ENCODE measurements around the gene IFFO2. TPM values are rescaled to one million over a fixed set of nuclear protein-coding genes. Genes with fewer than 3 reads are reported as not detected.

Gene IFFO2
- total and polyA plus RNA-seq, 2 of the 13 experiments (the other 11 are each of a cell fraction or from before 2014, with no cell fraction given), result 7.3 to 16.7 TPM

- no peak for TF ChIP-seq SCMH1 (CRISPR knock-in tag; IDR thresholded peaks at IDR 0.05; ENCODE audit: borderline replicate concordance)
- no peak for TF ChIP-seq ZSCAN25 (CRISPR knock-in tag; IDR thresholded peaks at IDR 0.05)
- no peak for TF ChIP-seq ZNF234 (CRISPR knock-in tag; conservative IDR thresholded peaks at IDR 0.05)
- TF ChIP-seq, protein P1, sequence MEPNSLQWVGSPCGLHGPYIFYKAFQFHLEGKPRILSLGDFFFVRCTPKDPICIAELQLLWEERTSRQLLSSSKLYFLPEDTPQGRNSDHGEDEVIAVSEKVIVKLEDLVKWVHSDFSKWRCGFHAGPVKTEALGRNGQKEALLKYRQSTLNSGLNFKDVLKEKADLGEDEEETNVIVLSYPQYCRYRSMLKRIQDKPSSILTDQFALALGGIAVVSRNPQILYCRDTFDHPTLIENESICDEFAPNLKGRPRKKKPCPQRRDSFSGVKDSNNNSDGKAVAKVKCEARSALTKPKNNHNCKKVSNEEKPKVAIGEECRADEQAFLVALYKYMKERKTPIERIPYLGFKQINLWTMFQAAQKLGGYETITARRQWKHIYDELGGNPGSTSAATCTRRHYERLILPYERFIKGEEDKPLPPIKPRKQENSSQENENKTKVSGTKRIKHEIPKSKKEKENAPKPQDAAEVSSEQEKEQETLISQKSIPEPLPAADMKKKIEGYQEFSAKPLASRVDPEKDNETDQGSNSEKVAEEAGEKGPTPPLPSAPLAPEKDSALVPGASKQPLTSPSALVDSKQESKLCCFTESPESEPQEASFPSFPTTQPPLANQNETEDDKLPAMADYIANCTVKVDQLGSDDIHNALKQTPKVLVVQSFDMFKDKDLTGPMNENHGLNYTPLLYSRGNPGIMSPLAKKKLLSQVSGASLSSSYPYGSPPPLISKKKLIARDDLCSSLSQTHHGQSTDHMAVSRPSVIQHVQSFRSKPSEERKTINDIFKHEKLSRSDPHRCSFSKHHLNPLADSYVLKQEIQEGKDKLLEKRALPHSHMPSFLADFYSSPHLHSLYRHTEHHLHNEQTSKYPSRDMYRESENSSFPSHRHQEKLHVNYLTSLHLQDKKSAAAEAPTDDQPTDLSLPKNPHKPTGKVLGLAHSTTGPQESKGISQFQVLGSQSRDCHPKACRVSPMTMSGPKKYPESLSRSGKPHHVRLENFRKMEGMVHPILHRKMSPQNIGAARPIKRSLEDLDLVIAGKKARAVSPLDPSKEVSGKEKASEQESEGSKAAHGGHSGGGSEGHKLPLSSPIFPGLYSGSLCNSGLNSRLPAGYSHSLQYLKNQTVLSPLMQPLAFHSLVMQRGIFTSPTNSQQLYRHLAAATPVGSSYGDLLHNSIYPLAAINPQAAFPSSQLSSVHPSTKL (CRISPR knock-in tag; IDR thresholded peaks at IDR 0.05), result peak; percentile 68
- peak; percentile 13; the same call in 1 of the 2 replicates for TF ChIP-seq ZNF766 (CRISPR knock-in tag; IDR thresholded peaks at IDR 0.05; ENCODE audit: borderline replicate concordance)
- TF ChIP-seq MTERF4 (CRISPR knock-in tag; IDR thresholded peaks at IDR 0.05), result 0 out of 2 replicates have a peak, but pooled peaks have one; percentile 51
- TF ChIP-seq PAXIP1 (CRISPR knock-in tag; conservative IDR thresholded peaks at IDR 0.05), result peak; percentile 69
- TF ChIP-seq ZNF549 (CRISPR knock-in tag; IDR thresholded peaks at IDR 0.05), result no peak
- peak; percentile 96 for TF ChIP-seq TEAD3 (CRISPR knock-in tag; optimal IDR thresholded peaks at IDR 0.05; ENCODE audit: borderline replicate concordance)
- no peak; the same call in 1 of the 2 replicates for TF ChIP-seq REXO4 (CRISPR knock-in tag; IDR thresholded peaks at IDR 0.05; ENCODE audit: borderline replicate concordance)
- peak; percentile 81; the same call in 1 of the 2 replicates for TF ChIP-seq CHD4 (IDR thresholded peaks at IDR 0.05; ENCODE audit: borderline replicate concordance, low read length)
- TF ChIP-seq HNRNPUL1 (IDR thresholded peaks at IDR 0.05; ENCODE audit: low read depth, low read length), result no peak
- 0 out of 2 replicates have a peak, but pooled peaks have one; percentile 53 for TF ChIP-seq ZNF772 (CRISPR knock-in tag; IDR thresholded peaks at IDR 0.05)
- no peak for TF ChIP-seq ZNF607 (CRISPR knock-in tag; IDR thresholded peaks at IDR 0.05; ENCODE audit: borderline replicate concordance)
- no peak for TF ChIP-seq ZFP41 (CRISPR knock-in tag; IDR thresholded peaks at IDR 0.05; ENCODE audit: borderline replicate concordance)
- no peak for TF ChIP-seq CENPBD1 (CRISPR knock-in tag; IDR thresholded peaks at IDR 0.05; ENCODE audit: borderline replicate concordance, low read depth)
- no peak for TF ChIP-seq FOSL1 (CRISPR knock-in tag; IDR thresholded peaks at IDR 0.05; ENCODE audit: borderline replicate concordance)
- no peak for TF ChIP-seq PCBP1 (IDR thresholded peaks at IDR 0.05; ENCODE audit: borderline replicate concordance, low read depth, low read length)
- no peak for TF ChIP-seq ZNF354B (CRISPR knock-in tag; IDR thresholded peaks at IDR 0.05)
- TF ChIP-seq JUNB (CRISPR knock-in tag; IDR thresholded peaks at IDR 0.05; ENCODE audit: borderline replicate concordance), result no peak
- TF ChIP-seq EZH2 (conservative IDR thresholded peaks at IDR 0.05; ENCODE audit: low read depth, low read length), result no peak
These were observed 19.5 kb downstream of the IFFO2 start (continued) for GRCh38 chr1:18936814-18937481.
